GM19463 (cell line): ENCODE data around the gene PLA2G4E.

Source experiments
- ATAC-seq: cut with Tn5 transposase; IDR thresholded peaks from one replicate; pipeline ENCODE4 v1.9.1; 2021; ENCODE audit warnings: mild to moderate bottlenecking, moderate library complexity; ENCODE audit not compliant: unreplicated experiment

PLA2G4E gene

DNA sequence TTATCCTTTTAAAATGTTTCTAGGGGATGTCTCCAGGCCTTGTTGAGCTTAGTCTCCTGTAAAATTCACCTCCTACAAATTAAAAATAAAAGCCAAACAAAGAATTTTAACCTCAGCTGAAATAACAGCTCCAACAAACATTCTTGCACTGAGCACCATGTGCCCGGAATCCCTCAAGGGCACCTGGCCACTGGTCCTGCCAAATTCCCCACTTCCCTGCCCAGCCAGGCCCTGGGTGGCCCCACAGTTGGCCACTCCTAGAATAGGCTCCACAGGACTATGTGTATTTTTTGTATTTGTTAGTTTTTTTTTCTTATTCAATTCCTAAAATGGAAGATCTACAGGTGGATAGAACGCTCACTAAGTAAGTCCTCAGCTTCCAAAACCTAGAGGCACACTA lies 33.1 kb upstream of the PLA2G4E start:
- ATAC-seq: no peak

- no peak for ATAC-seq
These were observed 32.2 kb upstream of the PLA2G4E start for GRCh38 chr15:42053010-42053409.

DNA sequence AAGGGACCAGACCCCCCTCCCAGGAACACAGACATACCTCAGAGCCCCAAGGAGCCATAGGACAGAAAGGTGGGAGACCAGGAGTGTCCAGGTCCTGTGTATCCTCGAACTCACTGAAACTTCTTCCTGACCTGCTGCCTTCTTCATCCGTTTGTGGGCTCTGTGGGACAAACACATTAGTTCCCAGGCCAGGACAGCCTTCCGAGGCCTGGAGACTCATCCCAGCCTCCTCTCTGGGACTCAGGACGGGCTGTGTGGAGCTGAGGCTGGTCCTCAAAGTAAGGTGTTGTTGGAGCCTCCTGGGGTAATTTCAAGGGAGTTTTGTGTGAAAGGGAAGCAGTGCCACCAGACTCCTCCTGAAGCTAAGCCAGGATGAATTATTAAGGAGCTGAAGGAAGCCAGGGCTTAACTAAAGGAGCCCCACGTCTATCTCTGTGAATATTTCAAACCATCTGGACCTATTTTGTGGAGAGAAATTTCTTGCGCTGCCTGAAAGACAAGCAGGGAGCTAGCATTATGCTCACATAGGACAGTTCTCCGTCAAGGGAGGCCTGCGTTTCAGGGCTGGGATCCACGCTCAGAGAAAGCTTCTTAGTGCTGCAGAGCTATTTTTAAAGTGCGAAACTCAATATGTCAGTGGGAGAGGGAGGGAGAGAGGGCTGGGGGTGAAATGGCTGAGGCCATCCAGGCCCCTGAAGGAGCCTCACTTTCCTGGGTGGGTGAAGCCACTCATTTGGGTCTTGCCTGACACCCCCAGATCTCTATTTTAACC lies 29.8 kb upstream of the PLA2G4E start:
- ATAC-seq: no peak

GRCh38 chr15:42048821-42049200 lies 28.0 kb upstream of the PLA2G4E start:
- no peak for ATAC-seq

GRCh38 chr15:42048080-42048820 lies 27.4 kb upstream of the PLA2G4E start:
- no peak for ATAC-seq

DNA sequence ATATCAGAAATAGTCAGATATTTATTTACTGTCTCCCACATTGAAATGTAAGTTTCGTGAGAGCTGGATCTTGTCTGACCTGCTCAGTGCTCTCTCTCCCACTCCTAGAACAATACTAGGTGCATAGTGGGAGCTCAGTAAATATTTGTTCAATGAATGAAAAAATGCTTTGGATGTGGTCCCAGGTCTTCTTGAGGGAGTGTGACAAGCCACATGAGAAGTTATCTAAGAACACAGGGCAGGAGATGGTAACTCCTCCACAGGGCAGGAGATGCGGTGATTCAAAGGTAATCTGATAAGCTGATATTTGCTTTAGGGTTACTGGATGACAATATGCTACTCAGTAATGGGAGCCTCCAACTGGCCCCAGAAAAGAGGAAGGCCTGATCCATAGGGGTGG lies 25.8 kb upstream of the PLA2G4E start:
- ATAC-seq: no peak

GRCh38 chr15:42045211-42045615 lies 24.4 kb upstream of the PLA2G4E start:
- no peak for ATAC-seq

- no peak for ATAC-seq
These were observed 22.0 kb upstream of the PLA2G4E start for GRCh38 chr15:42042602-42043400.

DNA sequence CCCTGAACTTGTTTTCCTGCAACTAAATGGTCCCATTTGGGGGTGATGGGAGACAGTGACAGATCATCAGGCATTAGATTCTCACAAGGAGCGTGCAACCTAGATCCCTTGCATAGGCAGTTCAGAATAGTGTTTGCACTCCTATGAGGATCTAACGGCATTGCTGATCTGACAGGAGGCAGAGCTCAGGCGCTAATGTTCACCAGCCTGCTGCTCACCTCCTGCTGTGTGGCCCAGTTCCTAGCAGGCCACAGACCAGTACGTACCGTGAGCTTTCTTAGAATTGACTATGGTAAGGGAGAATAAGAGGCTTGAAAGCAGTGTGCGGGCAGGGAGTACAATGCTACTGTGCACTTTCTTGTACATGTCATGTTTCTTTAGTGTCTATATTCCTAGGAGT lies 17.6 kb upstream of the PLA2G4E start:
- ATAC-seq: no peak

GRCh38 chr15:42037656-42038055 lies 16.8 kb upstream of the PLA2G4E start:
- ATAC-seq: no peak

GRCh38 chr15:42036966-42037365 lies 16.1 kb upstream of the PLA2G4E start:
- no peak for ATAC-seq

GRCh38 chr15:42036112-42036905 lies 15.5 kb upstream of the PLA2G4E start:
- no peak for ATAC-seq

- no peak for ATAC-seq
These were observed 14.6 kb upstream of the PLA2G4E start for GRCh38 chr15:42035435-42035761.

DNA sequence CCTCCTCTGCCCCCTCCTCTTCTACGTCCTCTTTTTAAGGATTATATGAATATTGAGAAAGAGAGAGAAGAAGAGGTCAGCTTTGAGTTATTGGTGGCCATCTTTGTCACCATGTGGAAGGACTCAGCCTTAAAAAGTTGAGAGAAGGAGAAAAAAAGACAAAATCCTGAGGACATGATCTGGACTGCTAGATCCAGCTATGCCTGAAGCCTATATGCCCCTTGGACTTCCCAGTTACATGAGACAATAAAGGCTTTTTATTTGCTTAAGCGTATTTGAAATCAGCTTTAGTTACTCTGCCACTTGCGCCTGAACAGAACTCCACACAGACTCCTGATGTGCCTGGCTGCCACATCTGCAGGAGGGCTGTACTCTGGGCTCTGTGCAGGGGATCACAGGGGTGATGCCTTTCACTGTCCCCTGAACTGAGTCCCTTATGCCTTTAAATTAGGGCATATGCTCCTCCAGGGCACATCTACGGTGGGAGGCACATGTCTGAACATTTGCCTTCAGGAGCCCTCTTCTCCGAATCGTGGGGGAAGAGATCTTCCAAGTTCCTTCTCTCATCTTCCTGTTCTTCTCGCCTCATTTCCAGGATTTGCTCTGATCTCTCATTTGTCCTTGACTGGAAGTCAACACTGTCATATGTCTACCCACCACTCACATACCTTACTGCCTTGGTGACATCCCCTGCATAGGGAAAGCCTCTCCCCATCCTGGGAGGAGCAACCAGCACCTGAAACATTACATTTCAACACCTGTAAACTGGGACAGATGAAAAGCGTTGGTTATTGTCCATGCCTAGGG lies 14.0 kb upstream of the PLA2G4E start:
- ATAC-seq: no peak

DNA sequence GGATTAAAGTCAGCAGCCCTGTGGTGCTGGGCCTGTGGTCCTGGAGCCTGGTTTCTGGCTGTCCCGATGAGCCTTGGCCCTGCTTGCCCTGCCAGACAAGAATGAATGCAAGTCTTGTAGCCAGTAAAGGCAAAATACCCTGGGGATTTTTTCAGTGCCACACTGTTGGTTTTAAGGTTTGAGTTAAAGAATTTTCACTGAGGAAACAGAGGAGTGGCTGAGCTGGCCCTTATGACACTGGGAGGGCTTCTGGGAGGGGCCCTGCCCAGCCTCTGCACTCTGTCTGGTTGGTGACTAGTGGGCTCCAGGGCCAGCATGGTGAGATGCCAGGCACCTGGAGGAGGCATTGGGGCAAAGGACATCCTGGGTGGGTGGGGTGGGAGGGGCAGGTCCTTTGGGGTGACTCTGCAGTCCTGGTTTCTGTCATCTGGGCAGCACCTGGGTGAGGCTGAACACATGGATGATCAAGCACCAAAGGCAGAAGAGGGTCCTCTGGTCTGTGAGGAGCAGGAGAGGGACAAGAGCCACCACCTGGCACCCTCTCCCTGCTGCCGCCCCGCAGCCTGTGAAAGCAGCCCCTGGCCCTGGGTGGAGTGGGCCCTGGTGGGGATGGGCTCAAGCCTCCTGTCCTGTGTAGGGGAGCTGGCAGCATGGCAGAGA lies 12.5 kb upstream of the PLA2G4E start:
- peak; percentile 38 for ATAC-seq

DNA sequence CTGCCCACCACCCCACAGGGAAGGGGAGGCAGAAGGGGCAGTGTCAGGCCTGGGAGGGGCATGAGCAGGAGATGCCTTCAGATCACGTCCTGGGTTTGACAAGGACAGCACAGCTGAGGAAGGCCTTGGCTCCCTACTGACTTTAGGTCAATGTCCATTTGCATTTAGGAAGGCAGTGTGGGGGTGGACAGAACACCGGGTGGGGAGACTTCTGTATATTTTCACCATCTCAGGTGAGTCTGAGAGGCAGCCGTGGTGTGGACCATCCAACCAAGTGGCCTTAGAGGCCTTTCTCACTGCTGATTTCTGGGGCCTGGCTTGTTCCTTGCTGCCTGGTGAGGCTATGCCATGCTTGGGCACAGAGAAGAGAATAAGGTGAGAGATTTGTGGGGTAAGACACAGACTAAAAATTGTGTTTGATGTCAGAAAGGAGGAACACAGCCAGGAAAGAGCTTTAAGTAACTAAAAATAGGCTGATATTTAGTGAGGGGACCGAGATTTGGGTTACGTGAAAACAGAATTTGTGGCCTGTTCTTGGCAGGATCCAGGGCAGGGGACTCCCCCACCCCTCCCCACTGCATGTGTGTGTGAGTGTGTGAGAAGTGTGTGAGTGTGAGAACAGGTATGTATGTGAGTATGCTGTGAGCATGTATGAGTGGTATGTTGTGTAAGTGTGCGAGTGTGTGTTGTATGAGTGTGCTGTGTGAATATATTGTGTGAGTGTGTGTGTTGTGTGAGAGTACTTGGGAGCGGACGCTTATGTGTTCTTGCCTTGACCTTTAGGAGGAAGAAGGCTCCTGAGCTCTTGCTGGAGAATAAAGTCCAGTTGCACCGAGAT lies 11.8 kb upstream of the PLA2G4E start:
- ATAC-seq: no peak

DNA sequence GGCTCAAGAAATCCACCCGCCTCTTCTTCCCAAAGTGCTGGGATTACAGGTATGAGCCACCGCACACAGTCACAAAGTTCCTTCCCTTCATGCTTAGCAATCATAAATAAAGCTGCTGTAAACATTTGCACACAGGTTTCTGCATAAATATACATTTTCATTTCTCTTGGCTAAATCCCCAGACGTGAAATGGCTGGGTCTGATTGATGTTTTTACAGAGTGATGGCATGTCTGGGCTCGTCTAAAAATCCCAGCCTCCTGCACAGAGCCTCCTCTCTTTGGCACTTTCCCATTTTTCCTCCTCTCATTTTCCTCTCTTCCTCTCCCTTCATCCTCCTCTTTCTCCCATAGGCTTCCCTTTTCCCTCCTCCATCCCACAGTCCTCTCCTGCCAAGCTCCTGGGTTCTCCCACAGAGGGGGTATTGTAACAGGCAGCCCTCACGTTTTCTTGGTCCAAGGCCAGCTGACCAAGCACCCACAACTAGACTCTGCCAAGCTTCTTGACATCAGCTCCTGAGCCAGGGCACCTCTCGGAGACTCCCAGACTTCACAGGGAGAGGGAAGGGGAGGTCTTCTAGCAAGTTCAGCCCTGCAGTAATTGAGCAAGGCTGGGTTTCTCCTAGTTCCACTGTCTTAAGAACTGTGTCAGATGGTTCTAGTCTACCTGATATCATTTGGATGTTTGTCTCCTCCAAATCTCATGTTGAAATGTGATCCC lies 10.5 kb upstream of the PLA2G4E start:
- ATAC-seq: no peak

GRCh38 chr15:42027521-42027920 lies 6.7 kb upstream of the PLA2G4E start:
- no peak for ATAC-seq
